Measurements from ENCODE around the gene TNS1. TPM values are rescaled to one million over a fixed set of nuclear protein-coding genes. Genes with fewer than 3 reads are reported as not detected.
A peak's percentile ranks its signal among the peaks of the same experiment; 100 is the strongest.

The TNS1 gene
- total and polyA plus RNA-seq, 2 experiments from 2014 or later = 81.6 to 99.3 TPM

DNA sequence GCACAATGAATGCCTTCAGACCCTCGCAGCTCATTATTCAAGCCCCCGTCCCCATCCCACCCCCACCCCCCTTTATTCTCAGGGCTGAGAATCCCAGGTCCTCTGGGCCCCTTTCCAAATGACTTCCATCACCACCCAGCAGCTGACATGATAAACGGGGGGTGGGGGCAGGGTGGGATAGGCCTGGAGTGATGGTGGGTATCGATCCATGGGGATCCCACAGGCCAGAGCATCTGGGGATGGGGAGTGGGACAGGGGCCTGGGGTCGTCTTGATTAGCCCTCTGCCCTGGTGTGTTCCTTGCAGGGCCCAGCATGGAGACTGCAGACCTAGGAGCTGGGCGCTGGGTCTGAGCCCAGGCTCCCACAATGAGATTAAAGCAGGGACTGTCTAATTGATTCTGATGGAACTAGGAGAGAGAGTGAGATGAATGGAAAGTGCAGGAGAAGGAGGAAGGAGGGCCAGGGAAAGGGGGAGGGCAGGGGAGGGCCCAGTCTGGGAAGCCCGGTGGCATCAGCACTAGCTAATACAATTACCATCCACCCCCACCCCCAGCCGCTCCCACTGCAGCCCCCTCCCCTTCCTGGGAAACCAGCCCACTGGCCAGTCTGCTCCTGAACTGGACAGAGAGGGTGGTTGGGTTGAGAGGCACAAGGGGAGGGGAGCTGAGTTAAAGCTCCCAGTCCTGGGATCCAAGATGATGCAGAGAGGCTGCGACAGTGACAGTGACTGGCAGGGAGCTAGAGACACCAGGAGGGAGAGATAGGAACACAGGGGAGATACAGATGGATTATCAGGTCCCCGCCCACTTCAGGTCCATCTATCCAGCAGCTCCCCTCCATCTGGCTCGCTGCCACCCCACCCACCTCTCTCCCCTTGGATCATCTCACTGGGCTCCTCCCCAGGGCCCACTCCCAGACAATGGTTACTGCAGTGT is 13.1 kb upstream of the TNS1 start:
- TF ChIP-seq EZH2phosphoT487 (IDR thresholded peaks at IDR 0.05; ENCODE audit: insufficient read depth, low read depth) (no peak), EZH2 (IDR thresholded peaks at IDR 0.05; ENCODE audit: insufficient read depth, poor library complexity, severe bottlenecking) (no peak)
- H3K27me3 ChIP-seq (replicated peaks; ENCODE audit: insufficient read depth) = no peaks in the 10 kb centered on the region
- no peak overlapping the region for H3K4me3 ChIP-seq
- no peak overlapping the region for H3K27ac ChIP-seq
- no peaks in the 10 kb centered on the region for H3K79me2 ChIP-seq (ENCODE audit: insufficient read depth)
- H3K36me3 ChIP-seq (ENCODE audit: low read depth) = no peaks in the 10 kb centered on the region
- no peaks in the 10 kb centered on the region for H4K20me1 ChIP-seq (ENCODE audit: insufficient read depth)
- H3F3A ChIP-seq (ENCODE audit: insufficient read depth) = no peaks in the 10 kb centered on the region
- in situ Hi-C loops (cut with MboI) = no loop called here
- no peak for DNase-seq
- H3K9ac ChIP-seq = no peak overlapping the region
- H3K9me3 ChIP-seq (ENCODE audit: low read depth) = no peaks in the 10 kb centered on the region
- no peaks in the 10 kb centered on the region for H3K4me1 ChIP-seq (ENCODE audit: insufficient read depth)
- H3K4me2 ChIP-seq (ENCODE audit: unreplicated experiment) = no peak overlapping the region
- H3K9me2 ChIP-seq (ENCODE audit: insufficient read depth) = no peaks in the 10 kb centered on the region
- H2AFZ ChIP-seq = no peak overlapping the region
- WGBS, 2 experiments (ENCODE audit: low coverage in 1 of 2, low lambda C conversion rate in 2 of 2, missing lambda C conversion rate in 2 of 2) = 50 to 58% methylated on average over 6 to 11 of the region's 11 CpGs

DNA sequence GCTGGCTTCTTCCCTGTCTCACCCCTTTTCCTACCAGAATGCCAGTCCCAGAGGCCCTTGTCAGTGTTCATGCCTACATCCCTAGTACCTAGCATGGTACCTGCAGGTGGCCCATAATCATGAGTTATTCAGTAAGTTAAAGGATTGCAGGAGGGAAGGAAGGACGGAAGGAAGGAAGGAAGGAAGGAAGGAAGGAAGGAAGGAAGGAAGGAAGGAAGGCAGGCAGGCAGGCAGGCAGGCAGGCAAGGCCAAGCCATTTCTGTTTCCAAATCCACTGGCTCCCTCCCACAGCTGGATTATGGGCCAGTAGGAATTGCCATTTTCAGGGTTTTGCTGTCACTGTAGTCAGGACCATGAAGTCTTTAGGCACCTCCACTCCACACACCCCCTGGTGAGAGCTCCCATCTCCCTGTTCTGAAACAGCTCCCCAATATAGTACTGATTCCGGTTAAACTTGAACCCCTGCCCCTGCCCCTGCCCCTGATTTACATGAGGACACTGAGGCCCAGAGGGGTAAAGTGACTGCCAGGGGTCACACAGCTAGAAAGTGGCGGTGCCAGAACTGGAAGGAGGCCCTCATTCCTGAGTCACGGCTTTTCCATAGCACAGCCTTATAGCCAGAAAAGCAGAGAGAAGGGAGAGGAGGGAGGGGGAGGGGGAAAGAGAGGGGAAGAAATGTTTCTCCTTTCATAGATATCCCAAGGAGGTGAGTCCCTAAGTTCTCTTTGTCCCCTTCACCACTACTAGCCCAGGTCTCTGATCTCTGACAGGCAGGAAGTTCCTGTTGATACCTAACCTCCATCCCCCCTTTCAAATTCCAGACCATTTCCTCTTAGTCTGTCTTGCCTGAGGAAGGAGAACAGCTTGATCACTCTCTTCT is 12.2 kb upstream of the TNS1 start:
- H3K9ac ChIP-seq = no peak overlapping the region
- in situ Hi-C loops (cut with MboI) = no loop called here
- H3K4me2 ChIP-seq (ENCODE audit: unreplicated experiment) = no peak overlapping the region
- H3K9me2 ChIP-seq (ENCODE audit: insufficient read depth) = no peaks in the 10 kb centered on the region
- no peaks in the 10 kb centered on the region for H3K27me3 ChIP-seq (replicated peaks; ENCODE audit: insufficient read depth)
- 94 to 95% methylated on average over 4 of the region's 4 CpGs for WGBS, 2 experiments (ENCODE audit: low coverage in 1 of 2, low lambda C conversion rate in 2 of 2, missing lambda C conversion rate in 2 of 2)
- no peak overlapping the region for H3K4me3 ChIP-seq
- TF ChIP-seq EZH2phosphoT487 (IDR thresholded peaks at IDR 0.05; ENCODE audit: insufficient read depth, low read depth) (no peak), EZH2 (IDR thresholded peaks at IDR 0.05; ENCODE audit: insufficient read depth, poor library complexity, severe bottlenecking) (no peak)
- H2AFZ ChIP-seq = no peak overlapping the region
- H4K20me1 ChIP-seq (ENCODE audit: insufficient read depth) = no peaks in the 10 kb centered on the region
- no peaks in the 10 kb centered on the region for H3K9me3 ChIP-seq (ENCODE audit: low read depth)
- H3K4me1 ChIP-seq (ENCODE audit: insufficient read depth) = no peaks in the 10 kb centered on the region
- H3K27ac ChIP-seq = no peak overlapping the region
- H3K36me3 ChIP-seq (ENCODE audit: low read depth) = no peaks in the 10 kb centered on the region
- peak; percentile 22 for DNase-seq
- no peaks in the 10 kb centered on the region for H3F3A ChIP-seq (ENCODE audit: insufficient read depth)
- no peaks in the 10 kb centered on the region for H3K79me2 ChIP-seq (ENCODE audit: insufficient read depth)

DNA sequence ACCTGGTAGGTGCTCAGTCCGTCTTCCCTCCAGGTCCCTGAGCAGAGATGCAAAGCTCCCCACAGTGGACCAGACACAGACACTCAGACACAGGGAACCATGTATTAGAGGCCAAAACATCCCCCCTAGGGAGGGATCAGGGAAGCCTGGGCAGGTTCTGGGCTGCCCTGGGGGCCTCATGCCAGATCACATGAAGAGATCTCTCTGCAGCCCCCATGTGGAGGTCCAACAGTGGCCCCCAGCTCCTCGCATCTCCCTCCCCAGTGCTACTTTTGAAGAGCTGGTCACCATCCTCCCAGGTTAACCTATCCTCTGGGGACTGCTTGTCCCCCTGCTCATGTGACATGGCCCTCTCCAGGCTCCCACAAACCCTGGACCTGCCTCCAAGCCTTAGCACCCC is 10.5 kb upstream of the TNS1 start:
- no peak overlapping the region for H3K9ac ChIP-seq
- TF ChIP-seq EZH2 (IDR thresholded peaks at IDR 0.05; ENCODE audit: insufficient read depth, poor library complexity, severe bottlenecking) (no peak), EZH2phosphoT487 (IDR thresholded peaks at IDR 0.05; ENCODE audit: insufficient read depth, low read depth) (no peak)
- H3K4me3 ChIP-seq = no peak overlapping the region
- no peaks in the 10 kb centered on the region for H4K20me1 ChIP-seq (ENCODE audit: insufficient read depth)
- no peaks in the 10 kb centered on the region for H3K9me3 ChIP-seq (ENCODE audit: low read depth)
- no peaks in the 10 kb centered on the region for H3K27me3 ChIP-seq (replicated peaks; ENCODE audit: insufficient read depth)
- H2AFZ ChIP-seq = no peak overlapping the region
- H3K36me3 ChIP-seq (ENCODE audit: low read depth) = no peaks in the 10 kb centered on the region
- H3F3A ChIP-seq (ENCODE audit: insufficient read depth) = peaks cover 11% of the 10 kb centered on the region
- H3K79me2 ChIP-seq (ENCODE audit: insufficient read depth) = 0 out of 2 replicates have a peak, but pooled peaks cover 15% of the 10 kb centered on the region
- H3K4me1 ChIP-seq (ENCODE audit: insufficient read depth) = peaks cover 13% of the 10 kb centered on the region
- DNase-seq = no peak
- H3K9me2 ChIP-seq (ENCODE audit: insufficient read depth) = no peaks in the 10 kb centered on the region
- no peak overlapping the region for H3K27ac ChIP-seq
- 89 to 100% methylated on average over 2 of the region's 2 CpGs for WGBS, 2 experiments (ENCODE audit: low coverage in 1 of 2, low lambda C conversion rate in 2 of 2, missing lambda C conversion rate in 2 of 2)
- in situ Hi-C loops (cut with MboI) = no loop called here
- no peak overlapping the region for H3K4me2 ChIP-seq (ENCODE audit: unreplicated experiment)

DNA sequence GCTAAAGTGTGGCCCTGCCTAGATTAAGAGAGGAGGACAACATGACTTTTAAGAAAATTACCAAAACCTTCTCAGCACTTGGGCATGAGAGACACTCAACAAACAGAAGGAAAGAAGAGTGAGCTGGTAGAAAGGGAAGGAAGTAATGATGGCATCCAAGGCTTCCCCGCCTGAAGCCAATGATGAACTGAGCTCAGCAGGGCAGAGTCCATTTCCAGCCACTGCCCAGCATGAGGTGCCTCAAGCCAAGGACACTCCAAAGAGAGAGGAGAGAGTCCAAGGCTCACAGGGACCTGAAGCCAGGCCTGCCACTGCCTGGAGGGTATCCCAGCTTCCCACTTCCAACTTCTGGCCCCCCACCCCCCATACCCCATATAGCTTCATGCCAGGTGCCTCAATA is 9.5 kb upstream of the TNS1 start:
- 74 to 93% methylated on average over 1 of the region's 1 CpG for WGBS, 2 experiments (ENCODE audit: low coverage in 1 of 2, low lambda C conversion rate in 2 of 2, missing lambda C conversion rate in 2 of 2)
- Histone ChIP-seq H3K79me2 (ENCODE audit: insufficient read depth) (peaks cover 15% of the 10 kb centered on the region; the same call in 1 of the 2 replicates), H3K36me3 (ENCODE audit: low read depth) (no peaks in the 10 kb centered on the region), H2AFZ (no peak overlapping the region), H3K4me2 (ENCODE audit: unreplicated experiment) (no peak overlapping the region), H3K27me3 (replicated peaks; ENCODE audit: insufficient read depth) (no peaks in the 10 kb centered on the region), H3K9me2 (ENCODE audit: insufficient read depth) (no peaks in the 10 kb centered on the region), H3K4me3 (no peak overlapping the region), H3K9ac (no peak overlapping the region), H3K4me1 (ENCODE audit: insufficient read depth) (peaks cover 20% of the 10 kb centered on the region), H3F3A (ENCODE audit: insufficient read depth) (peaks cover 13% of the 10 kb centered on the region), H4K20me1 (ENCODE audit: insufficient read depth) (no peaks in the 10 kb centered on the region), H3K9me3 (ENCODE audit: low read depth) (no peaks in the 10 kb centered on the region), H3K27ac (no peak overlapping the region)
- no peak for DNase-seq
- TF ChIP-seq EZH2phosphoT487 (IDR thresholded peaks at IDR 0.05; ENCODE audit: insufficient read depth, low read depth) = no peak
- TF ChIP-seq EZH2 (IDR thresholded peaks at IDR 0.05; ENCODE audit: insufficient read depth, poor library complexity, severe bottlenecking) = no peak
- in situ Hi-C loops (cut with MboI) = no loop called here

Measured in GM23248 (cell line).